Stimulated activated CD4-positive, alpha-beta T cell treated with anti-CD3 and anti-CD28 coated beads, Interleukin-2, amount 100 ng/mL, for 4 hours (primary cell): Measurements from ENCODE around the gene CAPN8.
A peak's percentile ranks its signal among the peaks of the same experiment; 100 is the strongest.

Source experiments
- DNase-seq: peaks from one replicate; pipeline ENCODE4 v3.0.0-alpha.2; 2020; ENCODE audit warnings: low read depth

The CAPN8 gene

DNA sequence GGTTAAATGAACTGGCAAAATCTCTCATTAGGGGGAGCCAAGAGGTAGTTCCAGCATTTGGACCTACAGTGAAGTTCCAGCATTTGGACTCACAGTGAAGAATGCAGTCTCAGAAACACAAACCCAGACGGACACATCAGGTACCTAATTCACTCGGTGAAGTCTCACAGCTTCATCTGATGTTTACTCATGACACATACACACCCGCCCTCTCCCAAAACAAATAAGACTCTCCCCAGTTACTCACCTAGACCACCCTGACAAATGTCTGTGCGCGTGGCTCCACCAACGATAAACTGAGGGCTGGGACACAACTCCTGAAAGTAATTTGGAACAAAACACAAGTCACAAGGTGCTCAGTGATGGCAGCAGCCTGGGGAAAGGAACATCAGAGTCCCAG, 11.4 kb downstream of the CAPN8 start:
- no peak for DNase-seq

DNA sequence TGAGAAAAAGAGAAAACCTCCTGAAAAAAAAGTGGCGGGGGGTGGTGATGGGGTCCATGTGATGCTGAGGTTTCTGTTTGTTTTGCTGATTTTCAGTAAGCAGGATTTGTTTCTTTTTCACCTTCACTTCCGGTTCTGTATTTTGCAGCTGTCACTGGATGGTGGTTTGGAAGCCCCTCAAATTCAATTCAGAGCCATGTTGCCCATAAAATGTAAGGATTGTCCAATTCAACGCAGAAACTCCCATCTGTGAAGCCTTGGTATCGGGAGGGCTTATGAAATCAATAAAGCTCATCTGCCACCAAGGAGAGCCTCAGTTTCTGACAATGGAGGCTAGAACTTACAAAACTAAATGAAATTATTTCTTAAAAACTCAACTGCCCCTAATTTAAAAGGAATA, 12.1 kb downstream of the CAPN8 start:
- no peak for DNase-seq

DNA sequence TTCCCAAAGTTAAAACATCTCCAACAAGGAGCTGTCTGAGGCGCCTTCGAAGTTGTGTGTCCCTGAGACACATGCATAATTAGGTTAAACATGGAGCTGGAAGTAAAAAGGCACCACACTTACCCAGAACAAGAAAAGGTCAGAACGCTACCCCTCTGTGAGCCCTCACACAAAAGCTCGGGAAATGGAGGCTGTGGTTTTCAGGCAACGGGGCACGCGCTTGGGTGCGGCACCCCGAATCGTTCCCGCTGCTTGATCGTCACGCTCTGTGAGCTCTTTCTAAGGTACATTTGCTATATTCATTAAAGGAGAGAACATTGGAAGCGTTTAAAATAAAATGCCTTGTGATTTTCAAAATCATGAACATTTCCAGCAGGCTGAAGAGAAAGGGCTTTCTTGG, 12.5 kb downstream of the CAPN8 start:
- DNase-seq: no peak

DNA sequence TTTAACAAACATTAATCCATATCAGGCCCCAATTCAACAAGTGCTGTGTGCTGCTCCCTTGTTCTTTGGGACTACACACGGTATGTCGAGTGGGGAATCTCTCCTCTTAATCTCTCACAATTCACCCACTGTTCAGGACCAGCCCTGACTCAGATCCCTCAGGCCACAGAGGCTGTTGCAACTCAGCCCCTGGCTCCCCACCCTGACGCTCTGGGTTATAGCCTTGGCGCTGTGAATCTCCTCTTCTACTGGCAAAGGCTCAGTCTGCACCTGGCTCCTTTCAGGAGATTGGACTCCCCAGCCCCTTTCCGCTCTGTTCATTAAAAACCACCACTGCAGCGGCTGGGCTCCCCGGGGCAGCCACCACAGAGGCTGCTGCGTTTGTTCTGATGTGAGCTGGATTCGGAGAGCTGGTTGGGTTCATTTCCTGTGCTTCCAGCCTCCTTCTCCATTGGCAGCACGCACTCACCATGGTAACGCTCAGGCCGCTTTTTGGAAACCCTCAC, 13.0 kb downstream of the CAPN8 start:
- no peak for DNase-seq

DNA sequence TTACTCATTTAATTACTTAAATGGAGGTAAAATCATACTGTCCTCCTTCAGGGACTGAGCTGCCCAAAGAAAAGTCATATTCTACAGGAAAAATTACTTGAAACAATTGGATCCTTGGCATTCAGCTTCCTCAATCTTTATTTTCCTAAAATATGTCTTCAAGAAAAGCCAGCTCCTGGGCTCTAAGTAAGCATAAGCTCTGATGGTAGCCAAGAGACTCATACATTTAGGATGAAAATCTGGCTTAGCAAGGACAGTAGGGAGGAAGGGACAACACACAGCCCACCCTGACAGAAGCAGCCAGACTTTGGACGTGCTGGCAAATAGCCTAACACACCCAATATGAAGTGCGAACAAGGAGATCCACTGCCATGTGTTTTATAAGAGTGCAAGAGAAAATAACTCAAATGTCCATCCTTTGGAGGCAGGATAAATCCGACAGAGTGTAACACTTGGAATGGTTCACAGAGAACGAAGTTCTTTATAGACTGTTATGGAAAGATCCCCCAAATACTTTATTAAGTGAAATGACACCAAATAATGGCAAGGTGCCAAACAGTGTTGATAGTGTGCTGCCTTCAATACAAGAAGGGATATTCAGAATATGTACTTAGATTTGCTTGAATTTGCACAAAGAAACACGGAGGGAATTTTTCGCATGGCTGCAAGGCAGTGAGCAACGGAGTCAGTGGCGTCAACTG, 14.1 kb downstream of the CAPN8 start:
- DNase-seq: no peak

DNA sequence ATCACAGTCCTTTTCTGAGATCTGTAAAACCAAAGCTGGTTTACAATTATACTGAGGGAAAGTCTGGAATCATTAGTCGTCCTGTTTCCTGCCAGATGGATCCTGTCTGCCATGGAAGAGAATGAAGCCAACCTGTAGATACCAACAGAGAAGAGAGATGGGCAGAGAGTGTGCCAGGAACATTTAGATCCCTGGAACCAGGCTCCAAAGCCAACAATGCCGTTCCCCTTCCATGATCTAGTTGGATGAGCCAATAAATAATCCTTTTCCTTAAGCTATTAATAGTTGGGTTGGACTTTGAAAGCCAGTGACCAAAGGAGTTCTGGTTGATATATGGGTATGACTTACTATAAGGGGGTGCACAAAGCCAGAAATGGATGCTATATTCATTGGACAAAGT, 15.0 kb downstream of the CAPN8 start:
- DNase-seq: no peak

DNA sequence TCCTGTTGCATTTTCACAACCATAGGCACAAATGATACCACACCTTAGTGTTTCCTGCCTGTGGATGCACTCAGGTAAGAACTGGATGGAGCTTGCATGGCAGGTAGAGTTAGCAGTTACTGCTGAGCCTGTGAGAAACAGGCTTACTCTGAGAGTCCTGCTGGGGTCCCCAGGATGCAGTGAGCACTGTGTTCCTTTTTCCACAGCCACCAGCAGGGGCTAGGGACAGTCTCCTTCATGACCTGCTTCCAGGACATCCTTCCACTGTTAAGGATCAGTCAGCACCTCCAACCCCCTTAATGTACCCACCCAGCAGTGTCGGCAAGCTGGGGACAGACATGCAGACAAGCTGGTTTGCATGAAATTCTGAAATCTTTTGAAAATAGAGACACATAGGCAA, 16.3 kb downstream of the CAPN8 start:
- DNase-seq: no peak

DNA sequence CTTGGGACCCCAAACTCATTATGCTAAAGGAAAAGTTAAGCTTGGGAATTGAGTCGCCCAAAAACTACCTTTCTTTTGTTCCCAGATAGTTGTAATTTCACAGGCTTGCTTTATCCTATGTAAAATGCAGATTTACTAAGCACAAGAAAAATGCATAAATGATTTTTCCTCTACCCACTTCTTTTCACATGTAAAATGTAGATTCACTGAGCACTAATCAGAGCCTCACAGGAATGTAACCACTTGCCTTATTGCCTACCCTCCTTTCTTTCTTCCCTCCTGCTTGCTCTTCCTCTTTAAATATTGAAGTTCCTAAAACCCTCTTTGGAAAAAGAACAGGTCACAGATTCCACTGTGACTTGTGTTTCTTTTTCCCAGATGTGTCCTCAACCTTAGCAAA, 18.3 kb downstream of the CAPN8 start:
- no peak for DNase-seq

DNA sequence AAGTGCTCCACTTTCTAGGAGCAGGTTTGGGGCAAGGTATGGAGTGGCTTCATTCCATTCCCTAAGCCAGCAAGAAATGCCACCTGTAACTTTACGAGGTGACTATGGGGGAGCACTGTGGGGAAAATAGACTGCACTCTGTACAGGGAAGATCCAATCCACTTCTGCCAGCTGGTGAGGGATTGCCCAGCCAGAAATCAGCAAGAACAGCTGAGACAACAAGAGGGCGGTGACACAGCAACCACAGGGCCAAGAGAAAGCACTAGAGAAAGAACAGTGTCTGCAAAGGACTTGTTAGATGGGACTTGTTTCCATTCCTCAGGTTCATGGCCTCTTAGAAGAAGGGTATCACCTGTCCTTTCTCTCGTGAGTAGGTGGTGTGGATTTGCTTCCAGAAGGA, 19.6 kb downstream of the CAPN8 start:
- no peak for DNase-seq

DNA sequence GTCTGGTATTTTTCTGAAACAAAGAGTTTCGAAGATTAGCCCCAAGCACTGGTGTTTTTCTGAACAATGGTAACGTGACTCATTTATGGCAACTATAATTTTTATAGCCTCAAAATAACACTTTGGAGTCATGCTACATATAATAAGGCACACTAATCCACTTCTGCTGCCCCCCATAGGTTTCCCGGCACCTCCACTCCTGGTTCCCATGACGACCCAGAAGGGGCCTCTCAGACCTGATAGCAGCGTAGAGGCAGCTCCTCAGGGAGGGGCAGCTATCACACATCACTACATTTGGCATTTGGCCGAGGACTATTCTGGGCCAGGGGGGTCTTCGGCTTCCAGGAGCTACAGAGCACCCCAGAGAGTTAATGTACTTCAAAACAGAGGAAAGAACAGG, 23.3 kb downstream of the CAPN8 start:
- DNase-seq: no peak

DNA sequence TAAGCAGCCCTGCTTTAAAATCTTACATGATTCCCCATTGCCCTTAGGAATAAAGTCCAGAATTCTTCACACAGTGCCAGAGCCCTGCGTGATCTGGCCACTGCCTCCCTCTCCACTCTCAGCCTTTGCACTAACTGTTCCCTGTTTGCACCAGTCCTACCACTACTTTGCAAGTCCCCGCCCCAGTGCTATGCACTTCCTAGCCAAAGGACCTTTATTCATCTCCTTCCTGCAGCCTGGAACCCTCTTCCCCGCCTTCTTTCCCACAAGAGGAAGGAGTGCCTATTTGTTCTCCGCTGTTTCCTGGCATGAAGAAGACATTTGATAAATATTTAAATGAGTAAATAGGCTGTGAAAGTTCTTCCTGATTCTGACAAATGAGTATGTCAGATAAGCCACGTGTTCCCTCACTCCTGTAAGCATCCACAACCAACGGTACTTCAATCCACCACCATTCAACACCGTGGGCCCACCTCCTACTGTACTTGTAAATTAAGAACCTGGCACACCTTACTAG, 23.9 kb downstream of the CAPN8 start:
- DNase-seq: no peak

DNA sequence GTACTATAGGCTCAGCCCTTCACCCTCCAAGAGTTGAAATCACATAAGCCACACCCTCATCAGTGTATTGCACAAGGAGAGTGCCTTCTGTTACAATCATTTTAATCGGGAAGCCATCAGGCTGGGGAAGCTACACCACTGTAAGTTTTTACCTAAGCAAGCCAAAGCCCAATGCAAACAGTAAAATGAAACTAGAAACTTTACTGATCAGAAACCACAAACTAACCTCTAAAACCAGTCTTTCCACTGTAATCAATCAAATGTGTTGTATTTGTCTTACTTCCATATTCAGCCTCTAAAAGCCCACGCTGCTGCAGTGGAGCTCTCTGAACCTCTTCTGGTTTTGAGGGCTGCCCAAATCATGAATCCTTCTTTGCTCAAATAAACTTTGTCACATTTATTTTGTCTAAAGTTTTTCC, 26.2 kb downstream of the CAPN8 start:
- DNase-seq: no peak

DNA sequence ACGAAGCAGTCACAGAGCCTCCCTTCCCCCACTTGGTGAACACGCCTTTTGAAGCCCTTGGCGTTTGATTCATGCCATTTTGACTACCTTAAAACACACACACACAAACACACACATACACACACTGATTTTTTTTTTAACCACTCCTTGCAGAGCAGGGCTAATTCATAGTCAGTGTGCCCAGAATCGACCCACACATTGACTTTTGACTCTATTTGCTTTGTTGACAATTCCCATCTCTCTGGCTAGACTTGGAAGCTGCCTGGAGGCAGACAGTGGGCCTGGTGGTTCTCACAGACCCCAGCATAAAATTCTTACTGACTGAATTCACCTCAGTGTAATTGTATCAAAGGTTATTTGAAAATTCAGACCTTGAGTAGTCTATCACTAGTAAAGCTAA, 30.3 kb downstream of the CAPN8 start:
- DNase-seq: no peak

DNA sequence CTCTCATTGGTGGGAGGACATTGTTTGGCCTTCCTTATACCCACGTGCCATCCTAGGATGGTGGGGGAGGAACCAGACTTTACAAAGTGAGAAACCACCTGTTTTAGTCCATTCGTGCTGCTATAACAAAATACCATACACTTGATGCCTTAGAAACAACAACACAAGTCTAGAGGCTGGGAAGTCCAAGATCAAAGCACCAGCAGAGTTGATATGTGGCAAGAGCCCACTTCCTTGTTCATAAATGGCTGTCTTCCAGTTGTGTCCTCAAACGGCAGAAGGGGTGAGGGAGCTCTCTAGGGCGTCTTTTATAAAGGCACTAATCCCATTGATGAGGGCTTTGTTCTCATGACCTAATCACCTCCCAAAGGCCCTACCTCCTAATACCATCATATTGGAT, 31.1 kb downstream of the CAPN8 start:
- DNase-seq: no peak

DNA sequence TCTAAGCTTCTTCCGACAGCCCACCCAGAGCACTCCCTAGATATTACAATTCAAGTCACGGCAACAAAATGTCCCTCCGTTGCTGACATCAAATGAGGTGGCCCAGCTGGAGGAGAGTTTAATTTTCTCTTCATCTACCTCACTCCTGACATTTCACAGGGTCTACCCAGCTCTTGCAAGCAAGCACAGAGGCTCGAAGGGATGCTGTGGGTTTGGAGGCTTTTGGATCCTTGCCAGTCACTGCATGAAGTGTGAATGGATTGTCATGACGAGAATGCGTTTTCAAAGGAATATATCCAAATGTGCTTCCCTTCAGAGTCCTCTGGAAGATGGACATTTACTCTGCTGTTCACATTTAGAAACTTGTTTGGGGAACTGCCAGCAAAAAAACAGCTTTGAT, 33.5 kb downstream of the CAPN8 start:
- no peak for DNase-seq

DNA sequence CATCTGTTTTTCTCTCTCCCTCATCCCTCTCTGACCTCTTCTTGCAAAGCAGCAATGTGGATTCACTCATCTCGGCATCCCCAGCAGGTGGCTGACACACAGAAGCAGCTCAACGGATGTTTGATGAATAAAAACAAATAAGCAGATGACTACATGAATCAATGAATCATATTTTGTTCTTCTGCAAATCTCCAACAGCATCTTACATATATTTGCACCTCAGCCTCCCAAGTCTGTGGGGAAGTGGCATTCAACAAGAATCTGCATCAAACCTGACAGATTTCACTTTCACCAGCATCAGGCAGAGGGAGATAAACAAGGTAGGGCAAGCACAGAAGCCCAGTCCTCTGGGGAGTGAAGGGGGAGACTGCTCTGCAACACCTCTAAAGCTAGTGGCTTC, 34.0 kb downstream of the CAPN8 start:
- DNase-seq: no peak

DNA sequence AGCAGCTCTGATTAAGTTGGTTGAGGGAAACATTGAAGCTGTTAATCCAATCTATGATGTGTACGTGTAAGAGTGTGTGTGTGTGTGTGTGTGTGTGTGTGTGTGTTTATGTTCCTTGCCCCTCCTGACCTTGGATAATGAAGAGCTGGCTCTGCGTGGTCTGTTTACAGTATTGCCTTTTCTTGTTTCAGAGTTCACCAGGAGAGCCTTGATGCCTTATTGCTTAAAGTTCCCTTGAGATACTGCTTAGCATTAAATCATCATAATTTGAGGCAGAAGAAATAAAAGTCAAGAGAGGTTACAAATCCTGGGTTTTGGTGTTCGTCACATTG, 36.4 kb downstream of the CAPN8 start:
- no peak for DNase-seq

DNA sequence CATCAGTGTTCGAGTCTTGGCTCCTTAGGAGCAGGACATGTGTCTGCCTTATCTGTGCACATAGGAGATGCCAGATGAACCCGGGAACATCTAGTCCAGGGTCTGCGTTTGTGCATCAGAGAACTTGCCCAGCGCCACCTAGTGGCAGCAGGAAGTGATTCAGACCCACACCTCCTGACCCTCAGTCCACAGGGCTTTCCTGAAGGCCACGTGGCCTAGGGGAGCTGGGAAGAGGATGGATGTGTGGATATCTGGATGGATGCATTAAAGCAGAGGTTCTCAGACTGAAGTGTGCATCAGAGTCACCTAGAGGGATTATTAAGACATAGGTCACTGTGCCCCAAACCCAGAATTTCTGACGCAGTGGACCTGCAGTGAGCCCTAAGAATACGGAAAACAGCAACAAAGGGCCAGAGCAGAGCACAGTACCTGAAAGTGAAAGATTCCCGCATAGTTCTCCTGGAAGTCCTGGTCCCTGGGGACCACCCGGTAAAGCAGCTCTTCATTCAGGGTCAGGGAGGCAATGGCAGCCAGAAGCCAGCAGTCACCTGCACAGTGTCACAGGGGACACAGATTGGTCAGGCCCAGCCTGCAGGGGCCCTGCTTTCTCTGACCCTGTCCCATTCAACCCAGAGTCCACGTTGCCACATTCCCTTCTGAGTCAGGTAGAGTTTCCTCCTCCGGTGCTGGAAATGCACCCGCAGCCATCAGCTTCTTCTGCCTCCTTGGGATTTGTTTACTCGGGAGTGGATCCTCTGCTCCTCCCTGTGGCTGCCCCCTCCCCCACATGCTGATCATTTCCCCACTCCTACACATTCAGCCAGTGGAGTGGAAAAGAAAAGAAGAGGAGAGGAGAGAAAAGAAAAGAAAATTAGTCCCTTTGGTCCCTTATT, 37.0 kb downstream of the CAPN8 start:
- peak; percentile 0 for DNase-seq

DNA sequence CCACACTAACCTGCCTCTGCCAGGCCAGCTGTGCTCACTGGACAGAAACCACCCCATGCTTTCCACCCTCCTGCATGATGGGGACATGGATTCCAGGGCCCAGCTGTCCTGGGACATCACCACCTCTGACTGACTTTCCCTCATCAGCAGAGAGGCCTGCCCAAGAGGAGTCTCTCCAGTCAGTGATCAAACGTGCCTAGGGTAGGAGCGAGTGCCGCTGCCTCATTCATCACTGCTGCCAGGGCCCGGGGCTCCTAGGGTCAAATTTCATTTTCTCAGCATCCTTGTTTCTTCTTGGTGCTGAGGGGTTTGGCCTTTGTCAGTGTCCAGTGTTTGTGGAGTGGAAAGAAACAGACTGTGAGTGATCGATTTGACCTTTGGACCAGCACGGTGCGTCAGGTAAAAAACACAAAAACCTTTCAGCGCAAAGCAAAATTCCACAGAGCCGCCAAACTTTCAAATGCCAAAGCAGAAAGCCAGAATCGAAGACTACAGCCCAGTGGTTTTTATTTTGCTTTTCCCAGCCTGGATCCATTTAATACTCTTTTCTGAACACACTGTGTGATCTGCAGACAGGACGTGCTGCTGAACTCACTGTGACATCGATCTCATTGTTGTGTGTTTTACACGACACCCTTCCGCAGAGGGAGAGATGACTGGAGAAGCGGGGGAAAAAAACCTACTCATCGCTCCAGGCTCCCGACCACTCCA, 43.2 kb downstream of the CAPN8 start:
- no peak for DNase-seq

DNA sequence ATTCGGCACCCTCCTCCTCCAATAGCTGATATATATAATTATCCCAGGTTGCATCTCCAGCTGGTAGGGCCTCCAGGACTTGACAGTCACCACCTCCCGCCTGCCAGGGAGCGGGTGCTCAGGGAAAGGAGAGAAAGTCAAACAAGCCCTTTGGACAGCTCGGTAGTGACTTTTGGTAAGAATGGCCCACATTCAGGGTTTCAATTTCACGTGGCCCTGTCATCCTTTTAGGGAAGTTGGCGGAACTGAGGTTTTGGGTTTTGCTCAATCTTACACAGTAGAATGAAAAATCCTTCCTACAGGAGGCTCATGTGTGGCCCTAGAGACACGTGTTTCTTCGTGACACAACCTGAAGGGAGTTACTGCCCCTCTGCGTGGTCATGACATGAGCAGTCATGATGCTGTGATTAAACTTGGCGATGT, 44.2 kb downstream of the CAPN8 start:
- no peak for DNase-seq

DNA sequence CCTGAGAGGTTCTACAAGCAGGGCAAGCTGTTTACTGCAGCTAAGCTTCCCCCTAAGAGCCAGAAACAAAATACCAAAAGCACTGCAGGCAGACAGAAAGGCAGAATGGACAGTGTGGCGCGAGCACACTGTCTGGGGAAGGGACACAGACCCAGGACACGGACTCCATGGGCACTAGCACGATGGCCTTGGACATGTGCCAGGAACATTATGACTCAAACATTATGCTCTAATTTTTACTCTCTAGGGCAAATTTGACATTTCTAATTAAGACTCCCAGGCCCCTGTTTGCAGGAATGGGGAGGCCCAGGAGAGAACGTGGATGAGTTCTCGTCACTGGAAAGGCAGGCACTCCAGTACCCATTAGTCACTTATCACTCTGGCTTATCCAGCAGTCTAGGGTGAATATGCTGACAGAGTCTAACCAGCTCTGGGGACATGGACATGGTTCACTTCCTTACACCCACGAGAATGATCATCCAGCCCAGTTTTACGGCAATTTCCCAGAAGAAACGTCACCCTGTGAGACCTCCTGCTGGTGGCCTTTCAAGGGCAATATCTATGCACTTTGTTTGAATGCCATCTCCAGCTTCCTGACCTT, 45.1 kb downstream of the CAPN8 start:
- no peak for DNase-seq

DNA sequence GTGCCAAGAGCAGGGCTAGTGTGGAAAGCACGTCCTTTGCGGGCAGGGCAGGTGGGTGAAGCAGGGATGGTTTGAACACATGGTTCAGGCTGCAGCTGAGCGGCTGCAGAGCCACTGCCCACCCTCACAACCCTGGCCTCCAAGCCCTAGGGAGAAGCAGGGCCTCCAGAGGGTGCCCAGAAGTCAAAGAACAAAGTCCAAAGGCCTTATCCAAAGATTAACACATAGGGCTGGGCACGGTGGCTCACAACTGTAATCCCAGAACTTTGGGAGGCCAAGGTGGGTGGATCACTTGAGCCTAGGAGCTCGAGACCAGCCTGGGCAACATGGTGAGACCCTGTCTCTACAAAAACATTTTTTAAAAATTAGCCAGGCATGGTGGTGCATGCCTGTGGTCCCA, 46.8 kb downstream of the CAPN8 start:
- no peak for DNase-seq
